ENCODE data around the gene OTULIN.

The OTULIN gene

GRCh38 chr5:14664270-14665100, at the start of gene OTULIN:
Gene OTULIN, plus strand, starts transcription at chr5:14664718. Its CDS starts 108 bp downstream, at chr5:14664826.
- peak; percentile 53 for DNase-seq

GRCh38 chr5:14615365-14615764, 49.2 kb upstream of the OTULIN start:
- no peak for DNase-seq

GRCh38 chr5:14617441-14617840, 47.1 kb upstream of the OTULIN start:
- no peak for DNase-seq

GRCh38 chr5:14627270-14627669, 37.2 kb upstream of the OTULIN start:
- DNase-seq, result no peak

GRCh38 chr5:14628346-14628745, 36.2 kb upstream of the OTULIN start:
- no peak for DNase-seq

- no peak for DNase-seq
These were observed 33.8 kb upstream of the OTULIN start for GRCh38 chr5:14630671-14631070.

- DNase-seq, result no peak
These were observed 28.9 kb upstream of the OTULIN start for GRCh38 chr5:14635656-14636055.

DNA sequence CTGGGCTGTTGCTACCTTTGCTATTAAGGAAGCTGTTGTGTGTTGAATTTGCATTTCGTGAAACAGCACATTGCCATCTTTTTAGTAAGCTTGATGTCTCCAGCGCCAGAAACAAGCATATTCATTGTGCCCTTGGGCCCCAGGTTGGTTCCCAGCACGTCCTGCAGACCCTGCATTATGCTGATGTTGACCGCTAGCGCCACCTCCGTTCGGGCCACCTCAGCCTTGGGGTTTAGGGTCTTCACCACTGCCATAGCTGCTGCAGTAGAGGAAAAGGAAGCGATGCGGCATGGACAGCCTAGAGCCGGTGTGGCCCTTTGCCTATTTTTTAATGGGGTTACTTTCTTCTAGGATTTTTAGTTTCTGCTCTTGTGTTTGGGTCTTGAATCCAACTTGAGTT, 23.8 kb upstream of the OTULIN start:
- no peak for DNase-seq

GRCh38 chr5:14644623-14645237, 19.8 kb upstream of the OTULIN start:
- DNase-seq, result no peak

GRCh38 chr5:14650052-14650451, 14.5 kb upstream of the OTULIN start:
- DNase-seq, result no peak

DNA sequence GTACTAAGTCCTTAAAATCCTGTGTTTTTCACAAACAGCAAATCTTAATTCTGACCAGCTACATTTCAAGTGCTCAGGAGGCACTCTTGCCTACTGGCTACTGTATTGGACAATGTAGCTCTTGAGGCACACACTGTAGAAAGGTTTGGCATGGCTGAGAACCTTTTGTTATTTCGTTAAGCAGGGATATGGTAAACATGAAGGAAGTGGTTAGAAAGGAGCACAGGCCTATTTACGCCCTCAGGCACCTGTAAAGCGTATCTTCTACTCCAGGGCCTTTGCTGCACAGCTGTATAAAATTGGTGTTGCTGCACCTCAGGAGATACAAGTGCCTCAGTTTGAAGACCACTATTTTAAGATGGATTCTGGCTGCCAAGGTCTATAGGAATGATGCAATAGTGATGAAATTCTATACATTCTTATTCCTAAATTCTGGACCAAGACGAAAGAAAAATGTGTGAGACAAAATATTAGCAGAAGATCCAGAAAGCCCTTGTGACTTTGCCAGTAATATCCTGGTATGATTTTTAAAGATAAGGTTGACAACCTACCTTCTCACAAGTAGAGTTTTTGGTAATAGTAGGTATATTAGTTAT, 9.3 kb upstream of the OTULIN start:
- no peak for DNase-seq

- no peak for DNase-seq
These were observed 7.6 kb upstream of the OTULIN start for GRCh38 chr5:14656898-14657297.

- DNase-seq, result no peak
These were observed 4.5 kb upstream of the OTULIN start for GRCh38 chr5:14659821-14660607.

- no peak for DNase-seq
These were observed 3.7 kb upstream of the OTULIN start for GRCh38 chr5:14660833-14661232.

- DNase-seq, result no peak
These were observed 1.7 kb upstream of the OTULIN start for GRCh38 chr5:14662721-14663260.

- no peak for DNase-seq
These were observed 716 bp upstream of the OTULIN start for GRCh38 chr5:14663734-14664269.

DNA sequence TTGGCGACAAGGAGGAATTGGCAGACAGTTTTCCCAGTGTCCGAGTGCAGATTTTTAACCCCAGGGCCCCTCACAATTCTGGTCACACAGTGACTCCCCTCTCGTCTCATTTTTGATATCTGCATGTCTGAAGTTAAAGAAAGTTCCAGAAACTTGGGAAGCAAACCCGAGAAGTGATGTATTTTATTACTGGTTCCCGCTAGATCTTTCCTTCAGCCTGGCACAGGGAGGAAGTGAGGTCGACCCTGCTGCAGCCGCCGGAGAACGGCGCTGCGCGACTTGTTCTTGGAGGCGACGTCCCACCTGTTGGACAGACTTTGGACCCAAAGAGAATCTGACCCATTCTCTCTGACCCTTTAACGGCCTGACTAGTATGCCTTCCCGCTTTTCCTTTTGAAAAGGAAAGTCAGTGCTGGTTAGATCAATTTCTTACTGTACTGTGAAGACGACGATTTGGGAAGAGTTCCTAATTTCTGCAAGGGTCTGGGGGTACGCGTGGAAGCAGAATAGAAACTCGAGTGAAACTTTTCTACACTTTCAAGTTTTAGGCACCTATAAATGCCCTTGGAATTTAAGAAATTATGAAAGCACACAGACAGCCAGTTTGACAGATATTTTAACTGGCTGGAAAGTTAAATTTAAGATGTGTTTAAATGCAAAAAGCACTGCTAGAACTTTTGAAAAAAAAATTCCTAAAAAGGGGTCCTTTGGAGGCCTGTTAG, 744 bp downstream of the OTULIN start:
- DNase-seq, result peak; percentile 14

- DNase-seq, result no peak
These were observed 1.4 kb downstream of the OTULIN start for GRCh38 chr5:14665949-14666348.

DNA sequence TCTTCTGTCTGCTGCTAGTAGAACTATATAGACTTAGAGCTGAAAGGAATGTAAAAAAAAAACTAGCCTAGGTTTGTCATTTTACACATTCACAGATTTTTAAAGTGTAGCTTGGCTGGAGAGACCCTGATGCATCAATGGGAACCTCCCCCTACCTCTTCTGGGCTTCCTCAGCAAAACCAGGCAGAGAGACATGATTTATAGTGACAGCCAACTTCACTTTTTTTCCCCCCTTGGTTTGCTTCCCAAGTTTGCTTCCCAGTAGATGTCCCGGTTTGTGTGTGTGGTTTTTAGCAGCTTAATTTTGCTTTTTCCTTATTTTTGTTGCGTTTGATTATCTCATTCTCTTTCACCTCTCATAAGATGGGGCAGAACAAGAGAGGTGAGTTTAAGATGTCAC, 1.8 kb downstream of the OTULIN start:
- no peak for DNase-seq

DNA sequence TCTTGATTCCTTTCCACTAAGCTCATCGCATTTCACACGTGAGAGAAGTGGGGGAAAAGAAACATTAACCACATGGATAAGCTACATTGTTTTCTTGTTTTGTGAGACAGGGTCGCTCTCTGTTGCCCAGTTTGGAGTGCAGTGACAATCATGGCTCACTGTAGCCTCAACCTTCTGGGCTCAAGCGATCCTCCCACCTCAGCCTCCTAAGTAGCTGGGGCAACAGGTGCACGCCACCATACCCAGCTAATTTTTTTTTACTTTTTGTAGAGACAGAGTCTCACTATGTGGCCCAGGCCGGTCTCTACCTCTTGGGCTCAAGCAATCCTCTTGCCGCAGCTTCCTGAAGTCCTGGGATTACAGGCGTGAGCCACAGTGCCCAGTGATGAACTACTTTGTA, 2.8 kb downstream of the OTULIN start:
- DNase-seq, result no peak

- DNase-seq, result no peak
These were observed 3.3 kb downstream of the OTULIN start for GRCh38 chr5:14667770-14668169.

- no peak for DNase-seq
These were observed 3.7 kb downstream of the OTULIN start for GRCh38 chr5:14668181-14668591.

Measured in DMS 273 treated with DMSO at 0.1 percent for 48 hours (cell line).